Kidney capillary endothelial cell (primary cell): ENCODE data around the gene ARL9.

ENCODE experiments used
- DNase-seq: peaks from one replicate; pipeline ENCODE4 v3.0.0-alpha.2; 2018; ENCODE audit warnings: low spot score

ARL9 gene

GRCh38 chr4:56505269-56506130, at the start of gene ARL9:
ARL9 (plus strand) TSS chr4:56505791; CDS start chr4:56505863, 72 bp downstream.
- DNase-seq: peak; percentile 27

DNA sequence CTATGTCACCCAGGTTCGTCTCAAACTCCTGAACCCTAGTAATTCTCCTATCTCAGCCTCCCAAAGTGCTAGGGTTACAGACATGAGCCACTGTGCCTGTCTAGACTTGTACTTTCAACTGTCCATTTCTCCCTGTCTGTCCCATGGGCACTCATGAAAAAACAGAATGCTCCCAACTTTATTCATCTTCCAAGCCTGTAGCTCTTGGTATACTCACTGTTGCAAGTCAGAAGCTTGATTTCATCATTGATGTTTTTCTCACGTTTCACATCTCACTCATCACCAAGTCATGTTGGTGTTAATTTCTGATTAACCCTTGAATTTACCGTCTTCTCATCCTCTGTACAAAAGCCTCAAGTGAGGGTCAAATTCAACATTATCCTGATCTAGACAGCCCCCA, 45.5 kb upstream of the ARL9 start:
- no peak for DNase-seq

DNA sequence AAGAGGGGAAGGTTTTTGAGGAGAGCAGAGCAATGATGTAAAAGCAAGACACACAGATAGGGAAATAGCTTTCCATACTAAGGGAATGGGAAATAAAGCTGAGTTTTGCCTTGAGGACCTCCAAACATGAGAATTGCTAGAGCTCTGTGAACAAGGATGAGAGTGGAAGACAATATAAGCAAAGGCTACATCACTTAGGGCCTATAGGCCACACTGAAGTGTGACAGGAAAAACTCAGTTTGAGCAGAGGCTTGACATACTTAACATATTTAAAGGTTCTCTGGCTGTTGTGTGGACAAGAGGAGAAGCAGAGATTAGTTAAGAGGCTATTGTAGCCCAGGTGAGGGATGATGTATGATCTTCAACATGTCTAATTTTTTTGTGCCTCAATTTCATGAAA, 43.4 kb upstream of the ARL9 start:
- no peak for DNase-seq

- no peak for DNase-seq
Measured at GRCh38 chr4:56463711-56464110, 41.9 kb upstream of the ARL9 start.

GRCh38 chr4:56464581-56464980, 41.0 kb upstream of the ARL9 start:
- no peak for DNase-seq

DNA sequence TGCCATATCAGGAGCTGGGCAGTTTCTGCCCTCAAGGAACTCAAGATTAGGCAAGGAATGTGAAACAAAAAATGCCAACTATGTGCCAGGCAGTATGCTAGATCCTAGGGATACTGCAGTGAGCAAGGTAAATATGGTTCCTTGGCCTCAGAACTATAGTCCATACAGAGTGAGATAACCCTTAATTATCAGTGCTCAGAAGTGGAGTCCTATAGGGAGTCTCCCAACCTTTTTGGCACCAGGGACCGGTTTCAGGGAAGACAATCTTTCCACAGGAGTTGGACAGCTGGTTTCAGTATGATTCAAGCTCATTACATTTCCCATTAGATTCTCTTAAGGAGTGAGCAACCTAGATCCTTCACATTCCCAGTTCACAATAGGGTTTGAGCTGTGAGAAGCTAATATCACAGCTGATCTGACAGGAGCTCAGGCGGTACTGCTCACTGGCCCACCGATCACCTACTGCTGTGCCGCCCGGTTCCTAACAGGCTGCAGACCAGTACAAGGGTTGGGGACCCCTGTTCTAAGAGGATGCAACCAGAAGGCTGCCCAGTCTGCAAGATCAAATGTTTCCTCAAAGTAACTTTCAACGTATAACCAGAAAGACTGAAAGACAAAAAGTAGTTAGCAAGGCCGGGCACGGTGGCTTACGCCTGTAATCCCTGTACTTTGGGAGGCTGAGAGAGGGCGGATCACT, 39.8 kb upstream of the ARL9 start:
- peak; percentile 23 for DNase-seq

GRCh38 chr4:56466296-56466761, 39.3 kb upstream of the ARL9 start:
- DNase-seq: peak; percentile 92

GRCh38 chr4:56466910-56467283, 38.7 kb upstream of the ARL9 start:
- DNase-seq: peak; percentile 14

DNA sequence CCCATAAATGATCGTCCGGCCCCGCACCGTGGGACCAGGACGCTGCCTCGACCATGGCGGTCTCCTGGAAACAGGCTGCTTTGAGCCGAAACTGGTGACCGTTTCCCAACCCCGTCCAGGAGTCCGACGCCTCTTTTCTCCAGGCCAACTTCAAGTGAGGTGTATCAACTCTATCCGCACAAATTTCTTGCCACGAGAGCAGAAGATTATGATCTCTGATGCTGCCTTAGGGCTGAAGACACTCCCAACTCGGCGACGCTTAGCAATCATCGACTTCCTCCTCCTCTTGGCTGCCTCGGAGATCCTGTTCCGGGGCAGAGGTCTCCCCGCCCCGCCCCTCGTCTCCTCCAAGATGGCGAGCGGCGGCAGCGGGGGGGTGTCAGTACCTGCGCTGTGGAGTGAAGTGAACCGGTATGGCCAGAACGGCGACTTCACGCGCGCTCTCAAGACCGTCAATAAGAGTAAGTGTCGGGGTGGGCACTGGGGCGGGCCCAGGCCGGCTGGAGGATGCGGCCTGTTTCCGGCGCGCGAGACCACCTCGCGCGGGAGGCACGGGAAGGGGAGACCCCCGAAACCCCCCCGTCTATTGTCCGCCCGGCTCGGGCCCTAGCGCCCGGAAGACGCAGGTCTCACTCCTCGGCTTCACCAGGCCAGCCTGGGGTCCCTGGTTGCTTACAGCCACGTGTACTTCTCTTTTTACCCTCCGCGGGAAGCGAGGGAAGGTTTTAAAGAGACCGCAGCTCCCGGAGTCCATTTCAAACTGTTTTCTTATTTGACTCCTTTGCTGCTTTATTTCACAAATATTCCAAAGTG, 38.1 kb upstream of the ARL9 start, which contains the start of gene SRP72:
Gene SRP72, plus strand, starts transcription at position 334 of the 813 bp plus-strand sequence. Its CDS starts 19 bp downstream, at position 353.
- DNase-seq: peak; percentile 85

GRCh38 chr4:56468097-56468422, 37.5 kb upstream of the ARL9 start:
- no peak for DNase-seq

DNA sequence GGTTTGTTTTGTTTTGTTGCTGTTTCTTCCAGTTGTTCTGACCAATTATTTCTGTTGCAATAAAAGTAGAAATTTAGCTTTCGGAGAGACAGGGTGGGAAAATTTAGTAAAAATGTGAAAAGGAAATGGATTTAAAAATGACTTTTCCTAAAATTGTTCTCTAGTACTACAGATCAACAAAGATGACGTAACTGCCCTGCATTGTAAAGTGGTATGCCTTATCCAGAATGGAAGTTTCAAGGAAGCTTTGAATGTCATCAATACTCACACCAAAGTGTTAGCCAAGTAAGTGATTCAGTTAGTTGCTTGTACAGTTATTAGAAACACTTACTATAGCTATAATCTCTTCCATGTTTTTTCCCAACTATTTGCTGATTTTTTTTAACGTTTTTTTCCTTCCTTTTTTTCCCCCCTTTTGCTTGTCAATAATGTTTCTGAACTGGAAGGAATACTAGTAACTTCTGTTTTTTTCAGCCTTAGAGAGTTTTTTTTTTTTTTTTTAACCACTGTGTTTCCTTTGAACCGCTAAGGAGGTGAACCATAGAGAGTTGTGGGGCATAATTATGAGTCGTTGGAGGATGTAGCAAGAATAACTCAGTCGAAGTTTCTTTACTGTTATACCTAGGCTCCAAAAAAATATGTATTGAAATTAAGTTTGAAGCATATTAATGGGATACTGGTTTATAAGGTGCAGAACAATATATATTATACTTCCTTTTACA, 35.9 kb upstream of the ARL9 start:
- no peak for DNase-seq

GRCh38 chr4:56475917-56476316, 29.7 kb upstream of the ARL9 start:
- DNase-seq: no peak

- DNase-seq: no peak
Measured at GRCh38 chr4:56477192-56477702, 28.3 kb upstream of the ARL9 start.

- no peak for DNase-seq
Measured at GRCh38 chr4:56480691-56481090, 24.9 kb upstream of the ARL9 start.

DNA sequence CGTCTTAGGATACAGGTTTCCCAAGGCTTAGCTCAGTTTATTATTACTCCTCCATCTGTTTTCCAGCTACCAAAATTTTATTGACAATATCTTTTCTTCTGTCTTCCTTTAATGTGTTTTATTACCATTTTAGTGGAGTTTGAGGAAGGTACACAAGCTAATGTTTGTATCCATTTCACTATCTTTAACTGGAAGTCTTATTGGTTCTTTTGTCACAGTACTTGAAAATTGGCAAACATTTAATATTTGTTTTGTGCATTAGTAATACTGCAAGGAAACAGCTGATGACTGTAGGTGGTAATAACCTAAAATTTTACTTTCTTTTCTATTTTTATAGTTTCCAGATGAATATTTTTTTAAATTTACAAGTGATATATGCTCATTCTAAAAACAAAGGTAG, 9.3 kb upstream of the ARL9 start:
- no peak for DNase-seq

- DNase-seq: no peak
Measured at GRCh38 chr4:56511098-56511497, 5.5 kb downstream of the ARL9 start.

- no peak for DNase-seq
Measured at GRCh38 chr4:56512166-56512565, 6.6 kb downstream of the ARL9 start.

GRCh38 chr4:56513517-56513916, 7.9 kb downstream of the ARL9 start:
- no peak for DNase-seq

DNA sequence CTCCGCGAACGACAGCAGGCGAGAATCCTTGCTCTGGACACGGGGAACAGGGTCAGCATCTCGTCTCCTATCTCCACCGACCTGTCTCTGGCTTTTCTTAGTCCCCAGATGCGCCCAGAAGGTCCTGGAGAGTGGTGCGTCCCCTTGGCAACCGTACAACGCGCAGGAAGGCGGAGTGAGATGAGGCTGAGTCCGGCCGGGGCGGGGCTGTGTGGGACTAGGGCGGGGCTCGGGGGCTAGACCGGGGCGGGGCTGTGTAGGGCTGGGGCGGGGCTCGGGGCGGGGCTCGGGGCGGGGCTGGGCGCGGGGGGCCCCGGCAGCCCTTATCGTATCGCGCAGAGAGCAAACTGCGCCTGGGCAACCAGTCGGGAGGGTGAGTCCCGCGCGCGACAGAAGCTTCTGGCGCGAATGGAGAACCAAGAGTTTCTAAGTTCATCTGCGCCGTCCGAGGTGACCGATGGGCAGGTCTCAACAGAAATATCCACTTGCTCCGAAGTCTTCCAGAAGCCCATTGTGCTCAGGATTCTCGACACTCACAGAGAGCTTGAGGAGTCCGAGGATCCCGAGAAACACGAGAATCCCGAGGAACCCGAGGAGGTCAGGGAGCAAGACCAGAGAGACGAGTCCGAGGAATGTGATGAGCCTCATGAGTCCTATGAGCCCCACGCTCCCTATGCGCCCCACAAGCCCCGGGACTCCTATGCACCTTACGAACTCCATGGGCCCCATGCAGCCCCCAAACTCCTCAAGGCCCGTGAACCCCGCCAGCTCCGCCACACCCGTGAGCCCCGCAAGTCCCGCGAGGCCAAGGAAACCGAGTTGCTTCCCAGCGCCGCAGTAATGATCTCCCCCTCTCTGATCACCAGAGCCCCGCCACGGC, 24.9 kb downstream of the ARL9 start:
- DNase-seq: peak; percentile 64

DNA sequence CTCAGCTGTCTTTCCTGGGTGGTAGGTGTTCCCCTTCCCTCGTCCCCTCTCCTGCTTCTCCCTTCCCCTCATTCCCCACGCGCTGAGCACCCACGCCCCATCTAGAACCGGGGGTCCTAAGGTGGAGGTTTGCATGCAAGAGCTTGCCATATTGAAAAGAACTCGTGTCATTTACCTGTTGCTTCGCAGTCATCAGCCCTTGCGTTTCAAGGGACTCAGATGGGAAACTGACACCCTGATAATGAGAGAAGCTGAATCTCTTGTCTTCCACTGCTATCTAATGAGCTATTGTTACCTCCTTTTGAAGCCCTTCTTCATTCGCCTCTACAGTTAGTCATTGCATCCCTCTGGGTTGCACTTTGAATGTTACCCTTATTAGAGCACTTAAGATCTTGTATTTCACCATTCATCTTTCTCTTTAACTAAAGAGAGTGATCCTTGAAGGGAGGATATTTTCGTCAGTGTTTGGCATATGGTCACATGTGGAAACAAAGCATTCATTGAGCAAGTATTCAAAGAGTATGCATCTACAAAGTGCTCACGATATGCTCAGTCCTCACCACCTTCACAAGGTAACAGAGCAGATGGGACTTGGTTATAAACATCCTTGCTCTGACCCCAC, 25.7 kb downstream of the ARL9 start:
- no peak for DNase-seq
